ENCODE measurements around the gene GPS1. TPM values are rescaled to one million over a fixed set of nuclear protein-coding genes. Genes with fewer than 3 reads are reported as not detected.

GPS1 gene
- total and polyA plus RNA-seq, 4 donors, result 53.9 to 66.3 (median 58.8) TPM

- no peak for DNase-seq (ENCODE audit: low spot score)
- Histone ChIP-seq H3K27ac (ENCODE audit: low read depth in 1 of 2, low read length in 2 of 2) (no peak overlapping the region), H3K27me3 (ENCODE audit: control insufficient read depth in 4 of 4, insufficient read depth in 4 of 4, low read length in 3 of 4) (no peaks in the 10 kb centered on the region), H3K4me1 (ENCODE audit: control insufficient read depth in 4 of 4, insufficient read depth in 4 of 4, low read length in 3 of 4) (peaks cover 15 to 59% (median 45%) of the 10 kb centered on the region in 4 donors), H3K4me3 (ENCODE audit: low read depth in 1 of 3, low read length in 3 of 3) (no peak overlapping the region), H3K9me3 (ENCODE audit: control insufficient read depth in 4 of 4, low read length in 3 of 4) (no peaks in the 10 kb centered on the region), H3K36me3 (ENCODE audit: control insufficient read depth in 4 of 4, insufficient read depth in 3 of 4, low read depth in 1 of 4, low read length in 3 of 4) (peaks cover 0 to 8% (median 2%) of the 10 kb centered on the region in 4 donors), H3K9ac (ENCODE audit: low read depth in 1 of 2, low read length in 2 of 2) (no peak overlapping the region)
- 92% methylated on average over 24 of the region's 24 CpGs for WGBS
- no peak for TF ChIP-seq MAX (IDR thresholded peaks at IDR 0.05)
- TF ChIP-seq RAD21 (IDR thresholded peaks at IDR 0.05), result no peak
- no peak for TF ChIP-seq JUND (IDR thresholded peaks at IDR 0.05)
- TF ChIP-seq TAF1 (conservative IDR thresholded peaks at IDR 0.05), result no peak
- TF ChIP-seq EGR1 (IDR thresholded peaks at IDR 0.05; ENCODE audit: low read depth in 2 of 2), result no peak
- TF ChIP-seq CTCF (IDR thresholded peaks at IDR 0.05; ENCODE audit: low read depth, low read length, missing input control), result no peak
- no peak for TF ChIP-seq SP1 (IDR thresholded peaks at IDR 0.05)
- TF ChIP-seq FOXA1 (IDR thresholded peaks at IDR 0.05), result no peak
- no peak for TF ChIP-seq HNF4A (conservative IDR thresholded peaks at IDR 0.05)
- TF ChIP-seq RXRA (IDR thresholded peaks at IDR 0.05), result no peak
- no peak for TF ChIP-seq GABPA (IDR thresholded peaks at IDR 0.05 in 1 of 2, conservative IDR thresholded peaks at IDR 0.05 in 1 of 2)
- TF ChIP-seq ATF3 (IDR thresholded peaks at IDR 0.05), result no peak
- no peak for TF ChIP-seq FOXA2 (IDR thresholded peaks at IDR 0.05)
- TF ChIP-seq NR2F2 (IDR thresholded peaks at IDR 0.05), result no peak
- TF ChIP-seq ZBTB33 (IDR thresholded peaks at IDR 0.05), result no peak
Observed at GRCh38 chr17:82047379-82047778, 4.3 kb upstream of the GPS1 start.

GRCh38 chr17:82047914-82048570 is 3.7 kb upstream of the GPS1 start:
- no peak for DNase-seq (ENCODE audit: low spot score)
- WGBS, result 58% methylated on average over 25 of the region's 25 CpGs

More at GRCh38 chr17:82047914-82048570, 3.7 kb upstream of the GPS1 start:
- Histone ChIP-seq H3K27ac (ENCODE audit: low read depth in 1 of 2, low read length in 2 of 2) (peak overlapping the region in 1 of 2 donors; percentile 37), H3K27me3 (ENCODE audit: control insufficient read depth in 4 of 4, insufficient read depth in 4 of 4, low read length in 3 of 4) (no peaks in the 10 kb centered on the region), H3K4me1 (ENCODE audit: control insufficient read depth in 4 of 4, insufficient read depth in 4 of 4, low read length in 3 of 4) (peaks cover 22 to 64% (median 52%) of the 10 kb centered on the region in 4 donors), H3K9me3 (ENCODE audit: control insufficient read depth in 4 of 4, low read length in 3 of 4) (no peaks in the 10 kb centered on the region), H3K36me3 (ENCODE audit: control insufficient read depth in 4 of 4, insufficient read depth in 3 of 4, low read depth in 1 of 4, low read length in 3 of 4) (peaks cover 0 to 8% (median 2%) of the 10 kb centered on the region in 4 donors), H3K4me3 (ENCODE audit: low read depth in 1 of 3, low read length in 3 of 3) (no peak overlapping the region), H3K9ac (ENCODE audit: low read depth in 1 of 2, low read length in 2 of 2) (no peak overlapping the region)
- TF ChIP-seq SP1 (IDR thresholded peaks at IDR 0.05), result peak; percentile 28
- no peak for TF ChIP-seq RAD21 (IDR thresholded peaks at IDR 0.05)
- TF ChIP-seq RXRA (IDR thresholded peaks at IDR 0.05), result peak in 1 of 2 donors; percentile 61
- no peak for TF ChIP-seq NR2F2 (IDR thresholded peaks at IDR 0.05)
- TF ChIP-seq HNF4A (conservative IDR thresholded peaks at IDR 0.05), result peak; percentile 32 to 67
- peak; percentile 84 for TF ChIP-seq YY1 (IDR thresholded peaks at IDR 0.05)
- TF ChIP-seq FOXA1 (IDR thresholded peaks at IDR 0.05), result no peak
- no peak for TF ChIP-seq REST (IDR thresholded peaks at IDR 0.05)
- TF ChIP-seq ZBTB33 (IDR thresholded peaks at IDR 0.05), result no peak
- no peak for TF ChIP-seq GABPA (IDR thresholded peaks at IDR 0.05 in 1 of 2, conservative IDR thresholded peaks at IDR 0.05 in 1 of 2)

Data from liver (tissue), 9 donors.